Ascending aorta (tissue), 2 donors: Measurements from ENCODE around the gene LRRC39. TPM values are rescaled to one million over a fixed set of nuclear protein-coding genes. Genes with fewer than 3 reads are reported as not detected.
"Not testable (repeated sequence)": the region's sequence is repeated elsewhere in the genome, so short reads cannot be mapped to it uniquely, and the experiment has no call there.

ENCODE experiments used
- DNase-seq, 2 donors: peaks; one replicate each; pipeline ENCODE4 v3.0.0-alpha.2; 2019; ENCODE audit warnings: low spot score in 2 of 2
- H3K27ac ChIP-seq, 2 donors: fragments of 200-600 bp; sonication (generic); one replicate each; pipeline ENCODE4 v1.5.1; 2016 to 2017; ENCODE audit warnings: mild to moderate bottlenecking in 1 of 2
- H3K27me3 ChIP-seq: fragments of 200-600 bp; sonication (generic); one replicate; pipeline ENCODE4 v1.5.1; 2017
- H3K36me3 ChIP-seq, 2 donors: fragments of 200-600 bp; sonication (generic); one replicate each; pipeline ENCODE4 v1.5.1; 2016
- H3K4me1 ChIP-seq, 2 donors: fragments of 200-600 bp; sonication (generic); one replicate each; pipeline ENCODE4 v1.5.1; 2016 to 2017; ENCODE audit warnings: mild to moderate bottlenecking in 1 of 2
- H3K4me3 ChIP-seq, 2 donors: fragments of 200-600 bp; sonication (generic); one replicate each; pipeline ENCODE4 v1.5.1; 2016 to 2017; ENCODE audit warnings: mild to moderate bottlenecking in 1 of 2
- H3K9me3 ChIP-seq, 2 donors: fragments of 200-600 bp; sonication (generic); one replicate each; pipeline ENCODE4 v1.5.1; 2016
- intact Hi-C: fragments of 100-400 bp; cut with DNase I; formaldehyde crosslinking; loops from one replicate; pipeline ENCODE4 v1.15.1; 2023
- total RNA-seq: library from RNA; depleted of rRNA; stranded (reverse); fragments of >200 nt; gene quantifications from one replicate; pipeline ENCODE4 v1.1.0, GENCODE V29; 2016
- TF ChIP-seq, protein P1 (sequence below), 3 experiments: fragments of 200-600 bp in 2 of 3; fragments of 450-650 bp in 1 of 3; sonication (generic) in 2 of 3; IDR thresholded peaks; one replicate each; pipeline ENCODE4 v1.5.1; 2016 to 2019; ENCODE audit warnings: antibody characterized with exemption in 3 of 3, mild to moderate bottlenecking in 1 of 3, moderate library complexity in 1 of 3

LRRC39 gene
- total RNA-seq, 1 donor from 2014 or later, result not detected

DNA sequence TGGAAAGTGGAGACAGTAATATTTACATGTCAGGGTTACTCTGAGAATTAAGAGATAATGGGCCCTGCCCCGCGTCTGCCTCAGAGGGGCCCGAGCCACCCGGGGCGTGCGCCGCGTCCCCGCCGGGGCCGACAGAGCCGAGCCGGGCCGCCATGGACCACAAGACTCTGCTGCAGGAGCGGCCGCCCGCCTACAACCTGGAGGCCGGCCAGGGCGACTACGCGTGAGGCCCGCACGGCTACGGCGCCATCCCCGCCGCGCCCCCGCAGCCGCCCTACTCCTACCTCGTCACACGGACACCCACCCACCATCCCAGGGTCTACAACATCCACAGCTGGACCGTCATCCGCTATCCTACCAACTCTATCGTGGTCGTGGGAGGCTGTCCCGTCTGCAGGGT lies 35.1 kb upstream of the LRRC39 start:
- Histone ChIP-seq H3K36me3 (peaks cover 64 to 70% of the 10 kb centered on the region in 2 donors), H3K9me3 (no peaks in the 10 kb centered on the region)
- TF ChIP-seq, protein P1, sequence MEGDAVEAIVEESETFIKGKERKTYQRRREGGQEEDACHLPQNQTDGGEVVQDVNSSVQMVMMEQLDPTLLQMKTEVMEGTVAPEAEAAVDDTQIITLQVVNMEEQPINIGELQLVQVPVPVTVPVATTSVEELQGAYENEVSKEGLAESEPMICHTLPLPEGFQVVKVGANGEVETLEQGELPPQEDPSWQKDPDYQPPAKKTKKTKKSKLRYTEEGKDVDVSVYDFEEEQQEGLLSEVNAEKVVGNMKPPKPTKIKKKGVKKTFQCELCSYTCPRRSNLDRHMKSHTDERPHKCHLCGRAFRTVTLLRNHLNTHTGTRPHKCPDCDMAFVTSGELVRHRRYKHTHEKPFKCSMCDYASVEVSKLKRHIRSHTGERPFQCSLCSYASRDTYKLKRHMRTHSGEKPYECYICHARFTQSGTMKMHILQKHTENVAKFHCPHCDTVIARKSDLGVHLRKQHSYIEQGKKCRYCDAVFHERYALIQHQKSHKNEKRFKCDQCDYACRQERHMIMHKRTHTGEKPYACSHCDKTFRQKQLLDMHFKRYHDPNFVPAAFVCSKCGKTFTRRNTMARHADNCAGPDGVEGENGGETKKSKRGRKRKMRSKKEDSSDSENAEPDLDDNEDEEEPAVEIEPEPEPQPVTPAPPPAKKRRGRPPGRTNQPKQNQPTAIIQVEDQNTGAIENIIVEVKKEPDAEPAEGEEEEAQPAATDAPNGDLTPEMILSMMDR (IDR thresholded peaks at IDR 0.05), result no peak

DNA sequence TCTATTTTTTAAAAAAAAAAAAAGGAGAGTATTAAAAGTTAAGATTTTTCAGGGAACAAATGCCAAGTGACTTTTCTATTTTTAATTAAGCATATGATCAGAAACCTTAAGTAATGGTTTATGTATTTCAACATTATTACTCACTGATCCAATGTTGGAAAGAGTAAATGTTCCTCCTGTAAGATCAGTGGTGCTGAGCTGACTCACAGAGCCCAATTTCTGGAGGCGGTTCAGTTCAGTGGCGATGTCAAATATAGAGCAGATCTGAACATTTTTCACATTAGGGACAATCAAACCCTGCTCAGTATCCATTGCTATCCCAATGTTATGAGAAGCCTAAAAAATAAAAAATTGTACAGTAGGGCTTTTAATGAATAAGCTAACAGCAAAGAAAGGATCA lies 28.2 kb upstream of the LRRC39 start:
- Histone ChIP-seq H3K36me3 (peaks cover 38 to 71% of the 10 kb centered on the region in 2 donors), H3K9me3 (peaks cover 0 to 4% of the 10 kb centered on the region in 2 donors), H3K4me1 (no peaks in the 10 kb centered on the region), H3K4me3 (no peak overlapping the region), H3K27ac (no peak overlapping the region), H3K27me3 (no peaks in the 10 kb centered on the region)
- no peak for DNase-seq
- intact Hi-C loops, result no loop called here
- TF ChIP-seq, protein P1 (IDR thresholded peaks at IDR 0.05), result no peak

More for the DNA sequence above, 35.1 kb upstream of the LRRC39 start:
- H3K4me1 ChIP-seq, result no peaks in the 10 kb centered on the region
- DNase-seq, result no peak
- H3K27me3 ChIP-seq, result no peaks in the 10 kb centered on the region
- intact Hi-C loops, result no loop called here
- no peak overlapping the region for H3K27ac ChIP-seq
- no peak overlapping the region for H3K4me3 ChIP-seq

DNA sequence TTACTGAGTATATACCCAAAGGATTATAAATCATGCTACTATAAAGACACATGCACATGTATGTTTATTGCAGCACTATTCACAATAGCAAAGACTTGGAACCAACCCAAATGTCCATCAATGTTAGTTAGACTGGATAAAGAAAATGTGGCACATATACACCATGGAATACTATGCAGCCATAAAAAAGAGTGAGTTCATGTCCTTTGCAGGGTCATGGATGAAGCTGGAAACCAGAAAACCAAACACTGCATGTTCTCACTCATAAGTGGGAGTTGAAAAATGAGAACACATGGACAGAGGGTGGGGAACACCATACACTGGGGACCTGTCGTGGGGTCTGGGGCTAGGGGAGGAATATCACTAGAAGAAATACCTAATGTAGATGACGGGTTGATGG lies 27.5 kb upstream of the LRRC39 start:
- H3K27me3 ChIP-seq, H3K27ac ChIP-seq, DNase-seq, H3K4me3 ChIP-seq, H3K9me3 ChIP-seq, H3K4me1 ChIP-seq, intact Hi-C loops: not testable (repeated sequence)
- H3K36me3 ChIP-seq, result peaks cover 35 to 70% of the 10 kb centered on the region in 2 donors

DNA sequence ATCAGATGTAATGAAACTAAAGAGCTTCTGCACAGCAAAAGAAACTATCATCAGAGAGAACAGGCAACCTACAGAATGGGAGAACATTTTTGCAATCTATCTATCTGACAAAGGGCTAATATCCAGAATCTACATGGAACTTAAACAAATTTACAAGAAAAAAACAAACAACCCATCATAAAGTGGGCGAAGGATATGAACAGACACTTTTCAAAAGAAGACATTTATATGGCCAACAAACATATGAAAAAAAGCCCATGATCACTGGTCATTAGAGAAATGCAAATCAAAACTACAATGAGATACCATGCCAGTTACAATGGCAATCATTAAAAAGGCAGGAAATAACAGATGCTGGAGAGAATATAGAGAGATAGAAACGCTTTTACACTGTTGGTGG lies 27.0 kb upstream of the LRRC39 start:
- peaks cover 39 to 70% of the 10 kb centered on the region in 2 donors for H3K36me3 ChIP-seq
- H3K4me3 ChIP-seq, H3K4me1 ChIP-seq, H3K27me3 ChIP-seq, DNase-seq, H3K9me3 ChIP-seq, intact Hi-C loops, H3K27ac ChIP-seq: not testable (repeated sequence)

DNA sequence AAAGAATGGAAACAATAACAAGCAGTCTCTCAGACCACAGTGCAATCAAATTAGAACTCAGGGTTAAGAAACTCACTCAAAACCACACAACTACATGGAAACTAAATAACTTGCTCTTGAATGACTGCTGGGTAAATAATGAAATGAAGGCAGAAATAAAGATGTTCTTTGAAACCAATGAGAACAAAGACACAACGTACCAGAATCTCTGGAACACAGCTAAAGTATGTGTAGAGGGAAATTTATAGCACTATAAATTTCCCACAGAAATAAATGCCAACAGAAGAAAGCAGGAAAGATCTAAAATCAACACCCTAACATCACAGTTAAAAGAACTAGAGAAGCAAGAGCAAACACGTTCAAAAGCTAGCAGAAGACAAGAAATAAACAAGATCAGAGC lies 24.6 kb upstream of the LRRC39 start:
- H3K4me3 ChIP-seq, H3K27me3 ChIP-seq, H3K27ac ChIP-seq, intact Hi-C loops, H3K9me3 ChIP-seq, H3K4me1 ChIP-seq, DNase-seq: not testable (repeated sequence)
- H3K36me3 ChIP-seq, result peaks cover 36 to 77% of the 10 kb centered on the region in 2 donors

DNA sequence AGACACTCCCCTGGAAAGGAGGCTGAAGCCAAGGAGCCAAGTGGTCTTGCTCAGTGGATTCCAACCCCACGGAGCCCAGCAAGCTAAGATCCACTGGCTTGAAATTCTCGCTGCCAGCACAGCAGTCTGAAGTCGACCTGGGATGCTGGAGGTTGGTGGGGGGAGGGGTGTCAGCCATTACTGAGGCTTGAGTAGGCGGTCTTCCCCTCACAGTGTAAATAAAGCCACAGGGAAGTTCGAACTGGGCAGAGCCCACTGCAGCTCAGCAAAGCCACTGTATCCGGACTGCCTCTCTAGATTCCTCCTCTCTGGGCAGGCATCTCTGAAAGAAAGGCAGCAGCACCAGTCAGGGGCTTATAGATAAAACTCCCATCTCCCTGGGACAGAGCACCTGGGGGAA lies 22.0 kb upstream of the LRRC39 start:
- H3K4me1 ChIP-seq, H3K4me3 ChIP-seq, H3K27me3 ChIP-seq, intact Hi-C loops, H3K9me3 ChIP-seq, H3K27ac ChIP-seq, DNase-seq: not testable (repeated sequence)
- peaks cover 30 to 74% of the 10 kb centered on the region in 2 donors for H3K36me3 ChIP-seq

DNA sequence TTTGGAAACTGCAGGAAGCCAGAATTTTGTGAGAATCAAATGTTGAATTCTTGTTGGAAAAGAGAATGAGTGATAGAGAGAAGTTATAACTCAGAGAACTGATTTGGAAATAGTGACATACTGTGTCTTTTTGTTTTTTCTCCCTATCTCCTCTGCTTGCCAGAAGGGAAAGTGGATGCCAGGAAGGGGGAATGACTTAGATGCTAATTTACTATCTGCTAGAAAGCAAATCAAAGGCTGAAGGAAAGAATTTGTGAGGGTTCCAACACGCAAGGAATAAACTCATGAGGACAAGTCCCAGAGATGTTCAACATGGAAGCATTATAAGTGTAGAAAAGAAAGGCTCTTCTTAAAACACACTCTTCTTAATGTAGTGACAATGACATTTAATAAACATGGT lies 20.5 kb upstream of the LRRC39 start:
- no peak for DNase-seq
- intact Hi-C loops, result no loop called here
- Histone ChIP-seq H3K4me1 (no peaks in the 10 kb centered on the region), H3K27me3 (no peaks in the 10 kb centered on the region), H3K36me3 (peaks cover 30 to 72% of the 10 kb centered on the region in 2 donors), H3K27ac (no peak overlapping the region), H3K9me3 (no peaks in the 10 kb centered on the region), H3K4me3 (no peak overlapping the region)
- TF ChIP-seq, protein P1 (IDR thresholded peaks at IDR 0.05), result no peak

DNA sequence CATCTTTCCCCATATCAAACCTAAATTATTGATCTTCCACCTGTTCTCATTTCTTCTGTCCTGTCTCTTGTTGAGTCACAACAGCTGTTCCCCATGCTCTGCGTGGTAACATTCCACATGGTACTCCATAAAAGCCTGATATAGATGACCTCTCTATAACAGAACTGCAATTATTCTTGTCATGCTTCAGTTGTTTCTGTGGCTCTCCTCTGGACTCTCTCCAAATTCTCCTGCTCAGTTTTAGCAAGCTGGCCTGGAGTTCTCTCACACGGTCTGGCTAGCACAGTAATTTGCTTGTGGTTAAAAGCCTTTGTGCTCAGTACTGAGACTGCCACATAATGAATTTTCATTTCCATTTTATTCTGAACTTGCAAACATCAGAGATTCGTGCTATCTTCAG lies 10.6 kb upstream of the LRRC39 start:
- intact Hi-C loops, result no loop called here
- H3K27me3 ChIP-seq, result no peaks in the 10 kb centered on the region
- TF ChIP-seq, protein P1 (IDR thresholded peaks at IDR 0.05), result no peak
- no peak overlapping the region for H3K27ac ChIP-seq
- no peaks in the 10 kb centered on the region for H3K4me1 ChIP-seq
- H3K9me3 ChIP-seq, result no peaks in the 10 kb centered on the region
- no peak for DNase-seq
- H3K36me3 ChIP-seq, result no peaks in the 10 kb centered on the region
- no peak overlapping the region for H3K4me3 ChIP-seq
